Measurements from ENCODE around the gene USP46.

The USP46 gene

DNA sequence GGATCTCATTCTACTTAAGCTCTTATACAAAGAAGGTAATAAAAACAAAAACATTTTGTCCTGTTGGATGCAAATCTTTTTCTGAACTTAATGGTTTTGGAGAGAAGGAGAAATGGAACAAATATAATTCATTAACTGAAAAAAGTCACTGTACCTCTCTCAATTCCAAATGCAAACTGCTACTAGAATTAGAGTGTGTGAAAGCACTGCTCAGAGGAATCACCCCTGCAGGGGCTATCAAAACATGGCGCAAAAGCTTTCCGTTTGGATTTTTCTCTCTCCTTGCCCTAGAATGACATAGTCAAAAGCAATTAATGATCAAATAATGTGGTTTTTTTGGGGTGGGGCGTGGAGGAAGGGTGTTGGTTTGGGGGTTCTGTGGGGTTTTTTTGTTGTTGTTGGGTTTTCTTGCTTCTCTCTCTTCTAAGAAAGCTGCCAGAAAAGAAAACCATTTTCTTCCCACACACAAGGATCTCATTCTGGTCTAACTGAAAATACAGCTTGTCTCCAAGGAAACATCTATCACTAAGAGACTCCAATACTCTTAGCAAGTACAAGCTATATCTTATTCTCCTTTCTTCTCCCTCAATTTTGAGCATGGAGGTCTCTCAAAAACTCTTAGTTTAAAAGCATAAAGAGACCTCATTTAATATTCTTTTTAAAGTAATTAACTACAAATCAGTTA is 41.6 kb downstream of the USP46 start:
- TF ChIP-seq, protein P1, sequence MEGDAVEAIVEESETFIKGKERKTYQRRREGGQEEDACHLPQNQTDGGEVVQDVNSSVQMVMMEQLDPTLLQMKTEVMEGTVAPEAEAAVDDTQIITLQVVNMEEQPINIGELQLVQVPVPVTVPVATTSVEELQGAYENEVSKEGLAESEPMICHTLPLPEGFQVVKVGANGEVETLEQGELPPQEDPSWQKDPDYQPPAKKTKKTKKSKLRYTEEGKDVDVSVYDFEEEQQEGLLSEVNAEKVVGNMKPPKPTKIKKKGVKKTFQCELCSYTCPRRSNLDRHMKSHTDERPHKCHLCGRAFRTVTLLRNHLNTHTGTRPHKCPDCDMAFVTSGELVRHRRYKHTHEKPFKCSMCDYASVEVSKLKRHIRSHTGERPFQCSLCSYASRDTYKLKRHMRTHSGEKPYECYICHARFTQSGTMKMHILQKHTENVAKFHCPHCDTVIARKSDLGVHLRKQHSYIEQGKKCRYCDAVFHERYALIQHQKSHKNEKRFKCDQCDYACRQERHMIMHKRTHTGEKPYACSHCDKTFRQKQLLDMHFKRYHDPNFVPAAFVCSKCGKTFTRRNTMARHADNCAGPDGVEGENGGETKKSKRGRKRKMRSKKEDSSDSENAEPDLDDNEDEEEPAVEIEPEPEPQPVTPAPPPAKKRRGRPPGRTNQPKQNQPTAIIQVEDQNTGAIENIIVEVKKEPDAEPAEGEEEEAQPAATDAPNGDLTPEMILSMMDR (conservative IDR thresholded peaks at IDR 0.05; ENCODE audit: low read depth, low read length) = no peak
- no peak for DNase-seq (ENCODE audit: low read depth)
- H3K4me3 ChIP-seq (ENCODE audit: low read length) = no peak overlapping the region

DNA sequence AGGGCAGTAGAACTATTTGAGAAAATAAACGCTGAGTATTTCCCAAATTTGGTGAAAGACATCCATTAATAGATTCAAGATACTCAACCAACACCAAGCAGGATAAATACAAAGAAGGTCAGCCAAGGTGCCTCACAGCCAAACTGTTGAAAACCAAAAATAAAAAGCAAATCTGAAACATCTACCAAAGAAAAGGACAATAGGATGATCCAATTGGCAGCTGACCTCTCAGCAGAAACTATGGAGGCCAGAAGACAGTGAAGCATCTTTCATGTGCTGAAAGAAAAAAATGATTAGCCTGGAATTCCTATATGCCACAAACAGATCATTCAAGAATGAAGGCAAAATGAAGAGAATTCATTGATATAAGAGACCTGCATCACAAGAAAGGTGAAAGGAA is 44.9 kb downstream of the USP46 start:
- TF ChIP-seq, protein P1 (conservative IDR thresholded peaks at IDR 0.05; ENCODE audit: low read depth, low read length) = no peak
- H3K4me3 ChIP-seq (ENCODE audit: low read length) = no peak overlapping the region
- no peak for DNase-seq (ENCODE audit: low read depth)

DNA sequence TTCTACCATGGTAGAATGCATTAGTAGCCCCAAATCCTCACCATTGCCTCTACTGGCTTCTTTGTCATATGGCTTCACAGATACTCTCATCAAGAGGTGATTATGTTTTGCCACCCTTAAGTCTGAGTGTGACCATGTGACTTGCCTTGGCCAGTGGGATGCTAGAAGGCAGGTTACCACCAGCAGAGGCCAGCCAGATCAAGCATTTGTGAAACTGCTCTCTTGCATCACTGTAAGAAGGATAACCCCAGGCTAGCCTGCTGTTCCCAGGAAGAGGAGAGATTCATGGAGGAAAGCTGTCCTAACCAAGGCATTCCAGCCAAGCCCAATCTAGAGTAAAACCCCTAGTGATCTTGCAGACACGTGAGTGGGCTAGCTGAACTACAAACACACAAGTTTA is 46.8 kb downstream of the USP46 start:
- TF ChIP-seq, protein P1 (conservative IDR thresholded peaks at IDR 0.05; ENCODE audit: low read depth, low read length) = no peak
- H3K4me3 ChIP-seq (ENCODE audit: low read length) = no peak overlapping the region
- DNase-seq (ENCODE audit: low read depth) = no peak

DNA sequence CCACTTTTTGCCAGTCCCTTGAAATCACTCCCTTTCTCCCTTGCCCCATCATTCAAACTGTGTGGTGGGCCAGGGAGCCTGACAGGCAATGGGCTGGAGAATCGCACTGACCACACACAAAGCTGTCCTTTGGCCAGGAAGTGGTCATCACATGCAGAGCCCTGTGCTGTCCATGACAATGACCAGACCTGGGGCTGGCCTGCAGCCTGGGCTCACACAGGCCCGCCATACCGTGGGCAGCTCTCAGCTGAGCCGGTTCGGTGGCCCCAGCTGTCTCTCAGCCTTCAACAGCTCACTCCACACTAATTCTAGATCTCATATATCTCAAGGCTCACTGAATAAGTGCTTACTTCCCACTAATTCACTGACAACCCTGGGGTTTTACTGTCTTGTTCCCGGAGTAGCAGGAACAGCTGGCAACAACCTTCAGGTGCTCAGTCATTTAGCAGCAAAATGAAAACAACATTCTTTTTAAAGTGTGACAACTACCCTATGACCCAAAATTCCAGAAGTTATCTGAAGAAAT is 48.0 kb downstream of the USP46 start:
- DNase-seq (ENCODE audit: low read depth) = no peak
- H3K4me3 ChIP-seq (ENCODE audit: low read length) = no peak overlapping the region
- TF ChIP-seq, protein P1 (conservative IDR thresholded peaks at IDR 0.05; ENCODE audit: low read depth, low read length) = no peak

DNA sequence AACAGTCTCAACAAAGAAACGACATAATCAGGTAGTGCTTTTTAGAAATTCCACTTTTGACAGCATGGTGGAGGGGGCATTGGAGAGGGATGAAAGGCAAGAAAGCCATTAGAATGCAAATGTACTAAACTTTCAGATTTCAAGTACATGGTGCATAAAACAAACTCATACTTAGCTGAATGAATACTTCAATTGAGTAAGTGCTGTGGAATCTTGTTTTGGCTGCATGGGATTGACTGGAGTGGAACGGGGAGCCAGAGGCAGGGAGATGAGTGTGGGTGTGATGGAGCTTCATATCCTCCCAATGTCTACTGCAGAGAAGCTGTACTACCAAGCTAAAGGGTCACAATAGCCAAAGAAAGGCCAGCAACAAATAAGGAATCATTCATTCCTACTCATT is 52.4 kb downstream of the USP46 start:
- H3K4me3 ChIP-seq (ENCODE audit: low read length) = no peak overlapping the region
- TF ChIP-seq, protein P1 (conservative IDR thresholded peaks at IDR 0.05; ENCODE audit: low read depth, low read length) = no peak
- DNase-seq (ENCODE audit: low read depth) = no peak

DNA sequence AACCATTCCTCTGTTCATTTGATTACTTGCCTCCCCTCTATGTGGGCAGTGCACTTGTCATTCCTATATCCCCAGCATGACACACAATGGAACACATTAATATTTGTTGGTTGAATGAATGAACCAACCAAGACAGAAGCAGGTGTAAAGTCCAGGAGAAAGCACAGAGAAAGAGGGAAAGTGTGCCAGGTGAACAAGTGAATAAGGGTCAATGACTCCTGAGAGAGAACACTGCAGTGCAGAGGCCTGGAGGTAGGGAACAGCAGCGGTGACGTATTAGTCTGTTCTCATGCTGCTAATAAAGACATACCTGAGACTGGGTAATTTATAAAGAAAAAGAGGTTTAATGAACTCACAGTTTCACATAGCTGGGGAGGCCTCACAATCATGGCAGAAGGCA is 53.1 kb downstream of the USP46 start:
- DNase-seq (ENCODE audit: low read depth) = no peak
- TF ChIP-seq, protein P1 (conservative IDR thresholded peaks at IDR 0.05; ENCODE audit: low read depth, low read length) = no peak

DNA sequence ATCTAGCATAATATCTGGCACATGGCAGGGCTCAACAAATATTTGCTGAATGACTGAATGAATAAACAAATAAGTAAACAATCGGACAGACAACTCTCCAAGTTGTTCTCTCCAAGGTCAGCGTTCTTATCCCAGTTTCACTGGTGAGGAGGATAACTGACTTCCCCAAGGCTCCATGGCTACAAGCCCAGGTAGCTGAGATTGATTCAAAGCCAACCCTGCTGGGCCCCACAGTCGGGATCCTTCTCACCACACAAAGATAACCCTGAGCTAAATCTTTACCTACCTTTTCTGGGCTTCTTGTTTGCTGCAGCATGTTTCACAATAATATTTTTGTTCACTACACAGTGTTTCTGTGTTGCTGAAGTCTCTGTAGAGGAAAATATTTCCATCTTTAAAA is 54.9 kb downstream of the USP46 start:
- DNase-seq (ENCODE audit: low read depth) = no peak
- TF ChIP-seq, protein P1 (conservative IDR thresholded peaks at IDR 0.05; ENCODE audit: low read depth, low read length) = no peak
- H3K4me3 ChIP-seq (ENCODE audit: low read length) = no peak overlapping the region

More for the DNA sequence above, 53.1 kb downstream of the USP46 start:
- H3K4me3 ChIP-seq (ENCODE audit: low read length) = no peak overlapping the region
